ENCODE data around the gene PDZK1IP1.

PDZK1IP1 gene

DNA sequence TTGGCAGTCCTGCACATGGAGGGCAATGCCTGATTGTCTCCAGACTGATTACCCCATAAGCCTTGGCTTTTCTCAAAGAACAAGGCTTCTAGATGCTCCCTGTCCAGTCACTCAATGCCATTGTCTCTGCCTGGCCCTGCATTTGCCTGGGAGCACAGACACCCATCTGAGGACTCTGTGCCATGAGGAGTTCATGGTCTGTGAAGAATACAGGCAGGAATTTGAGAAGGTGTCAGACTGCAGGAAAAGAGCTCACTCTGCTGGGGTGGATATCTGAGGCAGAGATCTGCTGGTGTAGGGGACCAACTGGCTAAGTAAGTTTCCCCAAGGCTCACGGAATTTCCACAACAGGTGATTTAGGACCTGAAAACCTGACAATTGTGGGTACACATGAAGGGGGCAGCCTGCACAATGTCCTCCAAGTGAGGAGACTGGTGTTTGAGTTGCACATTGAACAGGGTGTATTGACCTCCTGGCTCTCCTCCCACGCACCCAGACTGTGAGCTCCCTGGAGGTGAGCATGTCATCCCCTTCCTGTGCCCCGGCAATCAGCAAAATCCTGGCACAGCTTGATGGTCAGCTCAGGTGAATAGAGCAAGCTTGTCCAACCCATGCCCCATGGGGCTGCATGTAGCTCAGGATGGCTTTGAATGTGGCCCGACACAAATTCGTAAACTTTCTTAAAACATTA is 51.8 kb downstream of the PDZK1IP1 start:
- H3K9me3 ChIP-seq (ENCODE audit: insufficient read depth, low read length), result no peaks in the 10 kb centered on the region
- H3K9ac ChIP-seq (ENCODE audit: insufficient read length, low read depth), result no peak overlapping the region
- no peaks in the 10 kb centered on the region for H3K27me3 ChIP-seq (ENCODE audit: insufficient read depth, insufficient read length)
- TF ChIP-seq SUZ12 (IDR thresholded peaks at IDR 0.05; ENCODE audit: extremely low read depth, insufficient read depth, insufficient read length) (no peak), YY1 (IDR thresholded peaks at IDR 0.05; ENCODE audit: insufficient read depth, insufficient read length) (no peak), ZNF274 (IDR thresholded peaks at IDR 0.05; ENCODE audit: low read depth, low read length) (no peak)
- no peaks in the 10 kb centered on the region for H3K36me3 ChIP-seq (ENCODE audit: insufficient read depth, insufficient read length, low read length)
- no peak overlapping the region for H3K4me3 ChIP-seq (ENCODE audit: insufficient read length, low read depth)
- no peaks in the 10 kb centered on the region for H3K4me1 ChIP-seq (ENCODE audit: insufficient read depth, insufficient read length)
- DNase-seq (ENCODE audit: low read depth, low spot score), result no peak

DNA sequence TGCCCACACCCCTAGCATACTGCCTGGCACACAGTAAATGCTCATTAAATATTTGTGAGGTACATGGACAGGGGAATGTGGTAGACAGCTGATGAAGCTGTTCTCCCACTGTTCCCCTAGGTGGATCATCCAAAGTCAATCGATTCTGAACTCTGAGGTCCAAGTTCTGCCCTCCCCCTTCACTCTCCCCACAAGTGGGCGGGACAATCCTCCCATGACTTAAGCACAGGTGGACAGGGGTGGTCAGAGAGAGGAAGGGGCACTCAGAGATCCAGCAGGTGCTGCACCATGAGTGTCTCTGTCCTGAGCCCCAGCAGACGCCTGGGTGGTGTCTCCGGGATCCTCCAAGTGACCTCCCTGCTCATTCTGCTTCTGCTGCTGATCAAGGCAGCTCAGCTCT is 52.6 kb downstream of the PDZK1IP1 start, which contains the start of gene CYP4A22:
Gene CYP4A22 (plus strand): TSS at position 244 of the 400 bp plus-strand sequence. CDS start 45 bp downstream, at position 289.
- Histone ChIP-seq H3K9me3 (ENCODE audit: insufficient read depth, low read length) (no peaks in the 10 kb centered on the region), H3K4me3 (ENCODE audit: insufficient read length, low read depth) (no peak within 1 kb of the TSS), H3K4me1 (ENCODE audit: insufficient read depth, insufficient read length) (no peaks in the 10 kb centered on the region), H3K9ac (ENCODE audit: insufficient read length, low read depth) (no peak within 1 kb of the TSS), H3K27me3 (ENCODE audit: insufficient read depth, insufficient read length) (no peaks in the 10 kb centered on the region), H3K36me3 (ENCODE audit: insufficient read depth, insufficient read length, low read length) (no peaks in the 10 kb centered on the region)
- no peak for DNase-seq (ENCODE audit: low read depth, low spot score)
- no peak for TF ChIP-seq SUZ12 (IDR thresholded peaks at IDR 0.05; ENCODE audit: extremely low read depth, insufficient read depth, insufficient read length)
- no peak for TF ChIP-seq YY1 (IDR thresholded peaks at IDR 0.05; ENCODE audit: insufficient read depth, insufficient read length)
- TF ChIP-seq ZNF274 (IDR thresholded peaks at IDR 0.05; ENCODE audit: low read depth, low read length), result no peak

Data from NT2/D1 (cell line).